Hepatocyte (in vitro differentiated cells): ENCODE data around the gene WNT7A.

Source experiments
- CTCF ChIP-seq: fragments of 200-600 bp; sonication (generic); IDR thresholded peaks from 2 replicates; pipeline ENCODE4 v1.5.1; 2016; ENCODE audit warnings: antibody characterized with exemption, mild to moderate bottlenecking; ENCODE audit not compliant: poor library complexity
- EZH2 ChIP-seq: fragments of 200-600 bp; sonication (generic); IDR thresholded peaks from 2 replicates; pipeline ENCODE4 v1.6.1; 2016; ENCODE audit warnings: antibody characterized with exemption, mild to moderate bottlenecking, borderline replicate concordance
- EZH2phosphoT487 ChIP-seq: fragments of 200-600 bp; sonication (generic); IDR thresholded peaks from one replicate; pipeline ENCODE4 v1.6.1; 2018; ENCODE audit warnings: antibody characterized with exemption, mild to moderate bottlenecking, low read depth, moderate library complexity; ENCODE audit not compliant: unreplicated experiment, severe bottlenecking

- TF ChIP-seq CTCF (no peak), EZH2phosphoT487 (no peak), EZH2 (no peak)
Observed at GRCh38 chr3:13873818-13874217, 6.1 kb downstream of the WNT7A start.
